DOHH2 (cell line): ENCODE data around the gene KCTD14.

Experiments used
- H3F3A ChIP-seq: fragments of 200-600 bp; sonication (generic), shearing (Covaris generic); 2 replicates; pipeline ENCODE4 v1.6.0; 2016; ENCODE audit warnings: antibody characterized with exemption, mild to moderate bottlenecking; ENCODE audit not compliant: control insufficient read depth, insufficient read depth
- H3K27ac ChIP-seq: fragments of 200-600 bp; sonication (generic); 2 replicates; pipeline ENCODE4 v1.5.1; 2014; ENCODE audit warnings: low read depth, mild to moderate bottlenecking, low read length, moderate library complexity
- H3K27me3 ChIP-seq: fragments of 200-600 bp; sonication (generic); 2 replicates; pipeline ENCODE4 v1.6.1; 2014; ENCODE audit warnings: mild to moderate bottlenecking, low read length, mixed read lengths; ENCODE audit not compliant: control insufficient read depth
- H3K36me3 ChIP-seq: fragments of 200-600 bp; sonication (generic); 2 replicates; pipeline ENCODE4 v1.6.1; 2014; ENCODE audit warnings: mild to moderate bottlenecking, low read length, moderate library complexity, mixed read lengths; ENCODE audit not compliant: control insufficient read depth
- H3K4me1 ChIP-seq: fragments of 200-600 bp; sonication (generic); 2 replicates; pipeline ENCODE4 v1.6.1; 2014; ENCODE audit warnings: mild to moderate bottlenecking, low read length, mixed read lengths; ENCODE audit not compliant: control insufficient read depth
- H3K4me2 ChIP-seq: fragments of 200-600 bp; sonication (generic); 2 replicates; pipeline ENCODE4 v1.6.0; 2014; ENCODE audit warnings: mild to moderate bottlenecking, low read length, moderate library complexity
- H3K4me3 ChIP-seq: fragments of 200-600 bp; sonication (generic); 2 replicates; pipeline ENCODE4 v1.5.1; 2014; ENCODE audit warnings: mild to moderate bottlenecking, low read length, mixed read lengths
- H3K79me2 ChIP-seq: fragments of 200-600 bp; sonication (generic); 2 replicates; pipeline ENCODE4 v1.6.1; 2014; ENCODE audit warnings: mild to moderate bottlenecking, low read length, mixed read lengths; ENCODE audit not compliant: control insufficient read depth
- H3K9me2 ChIP-seq: fragments of 200-600 bp; sonication (generic); replicated peaks from 2 replicates; pipeline ENCODE4 v1.6.1; 2014; ENCODE audit warnings: mild to moderate bottlenecking, low read length, mixed read lengths; ENCODE audit not compliant: control insufficient read depth
- H3K9me3 ChIP-seq: fragments of 200-600 bp; sonication (generic); 2 replicates; pipeline ENCODE4 v1.6.1; 2014; ENCODE audit warnings: antibody characterized with exemption, low read length, mixed read lengths; ENCODE audit not compliant: control insufficient read depth, insufficient read depth
- H4K20me1 ChIP-seq: fragments of 200-600 bp; sonication (generic); 2 replicates; pipeline ENCODE4 v1.6.0; 2014; ENCODE audit warnings: low read depth, mild to moderate bottlenecking, antibody characterized with exemption, low read length, moderate library complexity; ENCODE audit not compliant: control insufficient read depth, insufficient read depth
- CTCF ChIP-seq: fragments of 200-600 bp; sonication (generic); IDR thresholded peaks from one replicate; pipeline ENCODE4 v1.5.1; 2014; ENCODE audit warnings: antibody characterized with exemption, mild to moderate bottlenecking, low read depth, low read length; ENCODE audit not compliant: poor library complexity, severe bottlenecking
- EZH2phosphoT487 ChIP-seq: fragments of 200-600 bp; sonication (generic); IDR thresholded peaks from 2 replicates; pipeline ENCODE4 v1.6.1; 2017; ENCODE audit warnings: borderline replicate concordance, mild to moderate bottlenecking, antibody characterized with exemption, low read length, moderate library complexity, mixed read lengths

KCTD14 gene

GRCh38 chr11:77967753-77968152, 55.3 kb downstream of the KCTD14 start:
- H3K4me1 ChIP-seq, result peaks cover 5% of the 10 kb centered on the region; the same call in 1 of the 2 replicates
- no peaks in the 10 kb centered on the region for H3K27me3 ChIP-seq
- peaks cover 12% of the 10 kb centered on the region; the same call in 1 of the 2 replicates for H3K36me3 ChIP-seq
- TF ChIP-seq CTCF (no peak), EZH2phosphoT487 (no peak)
- no peak overlapping the region for H3K27ac ChIP-seq
- no peak overlapping the region for H3K4me3 ChIP-seq
- no peaks in the 10 kb centered on the region for H3F3A ChIP-seq
- no peaks in the 10 kb centered on the region for H3K9me3 ChIP-seq
- H3K4me2 ChIP-seq, result no peak overlapping the region
- H3K79me2 ChIP-seq, result no peaks in the 10 kb centered on the region
- H3K9me2 ChIP-seq, result no peaks in the 10 kb centered on the region
- no peaks in the 10 kb centered on the region for H4K20me1 ChIP-seq

- H3K36me3 ChIP-seq, result peaks cover 12% of the 10 kb centered on the region; the same call in 1 of the 2 replicates
- H3K9me3 ChIP-seq, result no peaks in the 10 kb centered on the region
- H3K79me2 ChIP-seq, result no peaks in the 10 kb centered on the region
- H3K4me3 ChIP-seq, result no peak overlapping the region
- peaks cover 5% of the 10 kb centered on the region; the same call in 1 of the 2 replicates for H3K4me1 ChIP-seq
- no peaks in the 10 kb centered on the region for H3K9me2 ChIP-seq
- H3F3A ChIP-seq, result no peaks in the 10 kb centered on the region
- H4K20me1 ChIP-seq, result no peaks in the 10 kb centered on the region
- H3K27me3 ChIP-seq, result no peaks in the 10 kb centered on the region
- no peak overlapping the region for H3K27ac ChIP-seq
- no peak for TF ChIP-seq EZH2phosphoT487
- no peak for TF ChIP-seq CTCF
- no peak overlapping the region for H3K4me2 ChIP-seq
These were observed 56.0 kb downstream of the KCTD14 start for GRCh38 chr11:77967121-77967520.

GRCh38 chr11:77966338-77966737, 56.7 kb downstream of the KCTD14 start:
- H3K9me2 ChIP-seq, result no peaks in the 10 kb centered on the region
- H3K4me1 ChIP-seq, result peaks cover 5% of the 10 kb centered on the region; the same call in 1 of the 2 replicates
- no peaks in the 10 kb centered on the region for H4K20me1 ChIP-seq
- TF ChIP-seq CTCF, result no peak
- TF ChIP-seq EZH2phosphoT487, result no peak
- no peak overlapping the region for H3K4me3 ChIP-seq
- H3K36me3 ChIP-seq, result peaks cover 12% of the 10 kb centered on the region; the same call in 1 of the 2 replicates
- H3K9me3 ChIP-seq, result no peaks in the 10 kb centered on the region
- H3K27me3 ChIP-seq, result no peaks in the 10 kb centered on the region
- H3F3A ChIP-seq, result no peaks in the 10 kb centered on the region
- no peaks in the 10 kb centered on the region for H3K79me2 ChIP-seq
- H3K4me2 ChIP-seq, result no peak overlapping the region
- no peak overlapping the region for H3K27ac ChIP-seq
